ENCODE results near the gene DYSF. TPM values are rescaled to one million over a fixed set of nuclear protein-coding genes. Genes with fewer than 3 reads are reported as not detected.

DYSF gene
- total RNA-seq, 1 donor from 2014 or later = 0.13 TPM

GRCh38 chr2:71419145-71419544 lies 34.2 kb upstream of the DYSF start:
- no peaks in the 10 kb centered on the region for H3K9me3 Mint-ChIP-seq
- H3K27ac Mint-ChIP-seq = no peak overlapping the region
- no peak overlapping the region for H3K4me3 Mint-ChIP-seq
- peaks cover 6% of the 10 kb centered on the region for H3K4me1 Mint-ChIP-seq
- H3K27me3 Mint-ChIP-seq = no peaks in the 10 kb centered on the region
- H3K36me3 Mint-ChIP-seq (ENCODE audit: low read depth) = peaks cover 31% of the 10 kb centered on the region
- intact Hi-C loops (cut with micrococcal nuclease) = no loop called here
- ATAC-seq (ENCODE audit: low read depth) = no peak
- no peak for DNase-seq
- CTCF ChIA-PET = no interaction called here
- no peak for TF ChIP-seq CTCF (IDR thresholded peaks at IDR 0.05)
- POLR2A ChIA-PET = no interaction called here

GRCh38 chr2:71419976-71420375 lies 33.4 kb upstream of the DYSF start:
- intact Hi-C loops (cut with micrococcal nuclease) = no loop called here
- ChIA-PET CTCF (no interaction called here), POLR2A (no interaction called here)
- no peak for DNase-seq
- no peak for TF ChIP-seq CTCF (IDR thresholded peaks at IDR 0.05)
- no peak for ATAC-seq (ENCODE audit: low read depth)
- peaks cover 40% of the 10 kb centered on the region for H3K36me3 Mint-ChIP-seq (ENCODE audit: low read depth)
- peaks cover 6% of the 10 kb centered on the region for H3K4me1 Mint-ChIP-seq
- H3K4me3 Mint-ChIP-seq = no peak overlapping the region
- no peaks in the 10 kb centered on the region for H3K9me3 Mint-ChIP-seq
- H3K27me3 Mint-ChIP-seq = no peaks in the 10 kb centered on the region
- no peak overlapping the region for H3K27ac Mint-ChIP-seq

- Mint-ChIP-seq H3K27ac (no peak overlapping the region), H3K9me3 (no peaks in the 10 kb centered on the region), H3K36me3 (ENCODE audit: low read depth) (peaks cover 60% of the 10 kb centered on the region), H3K4me3 (no peak overlapping the region), H3K27me3 (no peaks in the 10 kb centered on the region), H3K4me1 (peaks cover under 1% of the 10 kb centered on the region)
- ATAC-seq (ENCODE audit: low read depth) (no peak), DNase-seq (no peak)
- intact Hi-C loops (cut with micrococcal nuclease) = no loop called here
- TF ChIP-seq CTCF (IDR thresholded peaks at IDR 0.05) = no peak
- POLR2A ChIA-PET = no interaction called here
- CTCF ChIA-PET = no interaction called here
Observed at GRCh38 chr2:71422786-71423185, 30.6 kb upstream of the DYSF start.

- CTCF ChIA-PET = no interaction called here
- H3K9me3 Mint-ChIP-seq = no peaks in the 10 kb centered on the region
- DNase-seq (no peak), ATAC-seq (ENCODE audit: low read depth) (no peak)
- intact Hi-C loops (cut with micrococcal nuclease) = no loop called here
- TF ChIP-seq CTCF (IDR thresholded peaks at IDR 0.05) = no peak
- no peaks in the 10 kb centered on the region for H3K27me3 Mint-ChIP-seq
- H3K36me3 Mint-ChIP-seq (ENCODE audit: low read depth) = peaks cover 68% of the 10 kb centered on the region
- H3K27ac Mint-ChIP-seq = no peak overlapping the region
- POLR2A ChIA-PET = no interaction called here
- no peak overlapping the region for H3K4me3 Mint-ChIP-seq
- H3K4me1 Mint-ChIP-seq = no peaks in the 10 kb centered on the region
Observed at GRCh38 chr2:71423817-71424420, 29.4 kb upstream of the DYSF start.

GRCh38 chr2:71426721-71427120 lies 26.6 kb upstream of the DYSF start:
- no peaks in the 10 kb centered on the region for H3K27me3 Mint-ChIP-seq
- no peak overlapping the region for H3K27ac Mint-ChIP-seq
- H3K4me1 Mint-ChIP-seq = no peaks in the 10 kb centered on the region
- DNase-seq (no peak), ATAC-seq (ENCODE audit: low read depth) (no peak)
- H3K4me3 Mint-ChIP-seq = no peak overlapping the region
- intact Hi-C loops (cut with micrococcal nuclease) = no loop called here
- H3K9me3 Mint-ChIP-seq = no peaks in the 10 kb centered on the region
- peaks cover 79% of the 10 kb centered on the region for H3K36me3 Mint-ChIP-seq (ENCODE audit: low read depth)
- POLR2A ChIA-PET = no interaction called here
- CTCF ChIA-PET = no interaction called here
- TF ChIP-seq CTCF (IDR thresholded peaks at IDR 0.05) = no peak
